Suprapubic skin (tissue), 4 donors: ENCODE measurements around the gene PIGC.

Source experiments
- EP300 ChIP-seq: sonication (generic); formaldehyde crosslinking; IDR thresholded peaks from one replicate; pipeline ENCODE4 v1.6.1; 2017; ENCODE audit warnings: antibody characterized with exemption
- POLR2A ChIP-seq, 2 donors: fragments of 450-650 bp; IDR thresholded peaks; one replicate each; pipeline ENCODE4 v1.6.1; 2017; ENCODE audit warnings: antibody characterized with exemption in 2 of 2, mild to moderate bottlenecking in 2 of 2, moderate library complexity in 2 of 2
- POLR2AphosphoS5 ChIP-seq, 3 donors: sonication (generic); formaldehyde crosslinking; IDR thresholded peaks; one replicate each; pipeline ENCODE4 v1.6.1; 2017; ENCODE audit warnings: antibody characterized with exemption in 3 of 3
- TF ChIP-seq, protein P1 (sequence below), 2 donors: fragments of 200-600 bp in 1 of 2; fragments of 450-650 bp in 1 of 2; sonication (generic) in 1 of 2; IDR thresholded peaks; one replicate each; pipeline ENCODE4 v1.5.1; 2016 to 2019; ENCODE audit warnings: antibody characterized with exemption in 2 of 2, mild to moderate bottlenecking in 1 of 2, moderate library complexity in 1 of 2

GRCh38 chr1:172423336-172423735 is 20.5 kb downstream of the PIGC start:
- TF ChIP-seq, protein P1, sequence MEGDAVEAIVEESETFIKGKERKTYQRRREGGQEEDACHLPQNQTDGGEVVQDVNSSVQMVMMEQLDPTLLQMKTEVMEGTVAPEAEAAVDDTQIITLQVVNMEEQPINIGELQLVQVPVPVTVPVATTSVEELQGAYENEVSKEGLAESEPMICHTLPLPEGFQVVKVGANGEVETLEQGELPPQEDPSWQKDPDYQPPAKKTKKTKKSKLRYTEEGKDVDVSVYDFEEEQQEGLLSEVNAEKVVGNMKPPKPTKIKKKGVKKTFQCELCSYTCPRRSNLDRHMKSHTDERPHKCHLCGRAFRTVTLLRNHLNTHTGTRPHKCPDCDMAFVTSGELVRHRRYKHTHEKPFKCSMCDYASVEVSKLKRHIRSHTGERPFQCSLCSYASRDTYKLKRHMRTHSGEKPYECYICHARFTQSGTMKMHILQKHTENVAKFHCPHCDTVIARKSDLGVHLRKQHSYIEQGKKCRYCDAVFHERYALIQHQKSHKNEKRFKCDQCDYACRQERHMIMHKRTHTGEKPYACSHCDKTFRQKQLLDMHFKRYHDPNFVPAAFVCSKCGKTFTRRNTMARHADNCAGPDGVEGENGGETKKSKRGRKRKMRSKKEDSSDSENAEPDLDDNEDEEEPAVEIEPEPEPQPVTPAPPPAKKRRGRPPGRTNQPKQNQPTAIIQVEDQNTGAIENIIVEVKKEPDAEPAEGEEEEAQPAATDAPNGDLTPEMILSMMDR (IDR thresholded peaks at IDR 0.05) = no peak
- TF ChIP-seq POLR2A (IDR thresholded peaks at IDR 0.05) (no peak), EP300 (no peak), POLR2AphosphoS5 (IDR thresholded peaks at IDR 0.05) (no peak)
